GM12873 (cell line): Measurements from ENCODE around the gene PIK3R2.

ENCODE experiments used
- TF ChIP-seq, protein P1 (sequence below): IDR thresholded peaks from 2 replicates; pipeline ENCODE4 v1.5.1; 2012; ENCODE audit warnings: low read depth, mild to moderate bottlenecking, moderate library complexity, low read length, control low read depth; ENCODE audit not compliant: insufficient read depth; ENCODE audit errors: missing control alignments

The PIK3R2 gene

DNA sequence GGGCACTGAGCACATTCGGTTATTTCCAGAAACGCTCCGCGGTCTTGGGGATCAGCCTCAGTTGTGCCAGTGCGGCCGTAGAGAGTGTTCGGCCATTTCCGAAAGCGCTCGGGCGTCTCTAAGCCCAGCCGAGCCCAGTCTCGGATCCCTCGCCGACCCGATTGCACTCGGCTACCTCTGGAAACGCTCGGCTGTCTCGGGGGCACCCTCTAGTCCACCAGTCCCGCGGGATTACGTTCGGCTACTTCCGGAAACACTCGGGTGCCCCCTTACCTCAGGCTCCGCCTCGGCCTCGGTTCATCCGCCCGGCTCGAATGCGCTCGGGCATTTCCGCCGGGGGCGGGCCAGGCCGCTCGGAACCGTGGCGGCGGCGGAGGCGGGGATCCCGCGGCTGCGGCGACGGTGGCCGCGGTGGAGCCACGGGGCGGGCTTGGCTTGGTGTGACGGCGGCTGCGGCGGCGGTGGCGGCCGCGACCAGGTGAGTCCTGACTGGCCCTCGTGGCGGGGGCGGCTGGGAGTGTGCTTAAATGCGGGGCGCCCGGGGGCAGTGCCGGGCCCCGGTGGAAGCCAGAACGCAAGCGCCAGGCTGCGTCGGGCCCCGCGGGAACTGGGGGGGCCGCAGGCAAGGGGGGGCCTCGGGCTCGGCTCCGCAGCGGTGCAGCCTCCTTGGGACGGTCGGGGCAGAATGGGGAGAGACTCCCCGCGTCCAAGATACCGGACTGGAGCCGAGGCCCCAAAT is at the start of gene PIK3R2:
TSS of gene PIK3R2 (plus strand) at position 347 of the 739 bp plus-strand sequence. CDS start 2,717 bp downstream, outside the sequence.
- TF ChIP-seq, protein P1, sequence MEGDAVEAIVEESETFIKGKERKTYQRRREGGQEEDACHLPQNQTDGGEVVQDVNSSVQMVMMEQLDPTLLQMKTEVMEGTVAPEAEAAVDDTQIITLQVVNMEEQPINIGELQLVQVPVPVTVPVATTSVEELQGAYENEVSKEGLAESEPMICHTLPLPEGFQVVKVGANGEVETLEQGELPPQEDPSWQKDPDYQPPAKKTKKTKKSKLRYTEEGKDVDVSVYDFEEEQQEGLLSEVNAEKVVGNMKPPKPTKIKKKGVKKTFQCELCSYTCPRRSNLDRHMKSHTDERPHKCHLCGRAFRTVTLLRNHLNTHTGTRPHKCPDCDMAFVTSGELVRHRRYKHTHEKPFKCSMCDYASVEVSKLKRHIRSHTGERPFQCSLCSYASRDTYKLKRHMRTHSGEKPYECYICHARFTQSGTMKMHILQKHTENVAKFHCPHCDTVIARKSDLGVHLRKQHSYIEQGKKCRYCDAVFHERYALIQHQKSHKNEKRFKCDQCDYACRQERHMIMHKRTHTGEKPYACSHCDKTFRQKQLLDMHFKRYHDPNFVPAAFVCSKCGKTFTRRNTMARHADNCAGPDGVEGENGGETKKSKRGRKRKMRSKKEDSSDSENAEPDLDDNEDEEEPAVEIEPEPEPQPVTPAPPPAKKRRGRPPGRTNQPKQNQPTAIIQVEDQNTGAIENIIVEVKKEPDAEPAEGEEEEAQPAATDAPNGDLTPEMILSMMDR, result no peak

DNA sequence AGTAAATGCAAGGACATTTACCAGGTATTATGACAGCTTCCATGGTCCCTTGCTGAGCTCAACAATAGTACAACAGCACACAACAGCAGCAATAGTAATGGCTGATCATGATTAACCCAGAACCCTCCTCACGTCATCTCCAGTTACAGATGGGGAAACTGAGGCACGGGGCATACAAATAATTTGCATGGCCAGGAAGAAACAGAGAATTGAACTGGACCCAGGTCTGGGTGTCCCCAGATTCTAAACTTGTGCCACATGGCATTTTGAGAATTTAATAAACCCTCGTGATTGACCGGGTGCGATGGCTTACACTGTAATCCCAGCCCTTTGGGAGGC is 48.2 kb upstream of the PIK3R2 start:
- TF ChIP-seq, protein P1, result no peak

DNA sequence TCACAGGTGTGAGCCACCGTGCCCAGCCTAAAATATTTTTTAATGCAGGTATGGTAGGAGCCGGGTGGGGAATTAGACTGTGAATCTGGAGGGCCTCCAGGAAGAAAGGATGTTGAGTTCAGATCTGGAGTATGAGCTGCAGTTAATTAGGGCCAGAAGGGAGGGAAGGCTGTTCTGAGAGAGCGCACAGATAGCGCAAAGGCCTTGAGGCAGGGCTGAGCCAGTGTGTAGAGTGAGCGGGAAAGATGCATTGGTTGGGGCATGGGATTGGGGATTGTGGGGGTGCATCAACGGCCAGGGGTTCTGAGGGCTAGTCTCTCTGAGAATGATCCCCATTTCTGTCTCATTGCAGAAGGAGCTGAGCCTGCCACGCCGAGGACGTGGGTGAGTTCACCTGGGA is 45.7 kb upstream of the PIK3R2 start:
- TF ChIP-seq, protein P1, result no peak

DNA sequence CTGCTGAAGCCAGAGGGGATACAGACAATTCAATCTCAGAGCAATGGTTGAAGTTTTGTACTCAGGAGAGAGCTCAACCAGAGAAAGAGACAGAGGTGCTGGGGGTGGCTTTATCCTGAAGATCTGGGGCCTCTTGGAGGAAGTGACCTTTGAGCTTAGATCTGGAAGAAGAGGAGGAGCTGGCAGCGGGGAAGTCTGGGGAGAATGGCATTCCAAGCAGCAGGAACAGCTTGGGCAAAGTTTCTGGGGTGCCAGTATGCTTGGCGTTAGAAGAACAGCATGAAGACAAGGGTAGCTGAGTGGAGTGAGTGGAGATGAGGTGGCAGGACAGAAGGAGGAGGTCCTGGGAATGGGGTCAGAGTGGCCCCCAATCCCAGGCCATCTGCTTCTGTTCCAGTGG is 44.1 kb upstream of the PIK3R2 start:
- TF ChIP-seq, protein P1, result no peak

DNA sequence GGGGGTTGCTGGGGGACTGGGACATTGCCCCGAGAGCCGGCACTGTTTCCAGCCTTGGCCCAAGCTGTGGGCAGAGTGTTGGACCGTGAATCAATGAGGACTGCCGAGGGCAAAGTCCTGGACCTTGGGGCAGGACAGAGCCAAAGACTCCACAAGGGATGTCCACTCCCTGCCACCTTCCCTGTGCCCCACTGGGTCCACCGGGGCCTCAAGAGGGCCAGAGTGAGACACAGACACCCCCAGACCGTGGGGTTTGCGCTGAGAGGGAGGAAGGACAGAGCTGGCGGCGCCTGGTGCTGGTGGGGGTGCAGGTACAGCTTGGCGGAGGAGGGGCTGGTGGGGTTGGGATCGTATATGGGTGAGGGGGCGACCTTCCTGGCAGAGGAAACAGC is 43.6 kb upstream of the PIK3R2 start:
- TF ChIP-seq, protein P1, result no peak

DNA sequence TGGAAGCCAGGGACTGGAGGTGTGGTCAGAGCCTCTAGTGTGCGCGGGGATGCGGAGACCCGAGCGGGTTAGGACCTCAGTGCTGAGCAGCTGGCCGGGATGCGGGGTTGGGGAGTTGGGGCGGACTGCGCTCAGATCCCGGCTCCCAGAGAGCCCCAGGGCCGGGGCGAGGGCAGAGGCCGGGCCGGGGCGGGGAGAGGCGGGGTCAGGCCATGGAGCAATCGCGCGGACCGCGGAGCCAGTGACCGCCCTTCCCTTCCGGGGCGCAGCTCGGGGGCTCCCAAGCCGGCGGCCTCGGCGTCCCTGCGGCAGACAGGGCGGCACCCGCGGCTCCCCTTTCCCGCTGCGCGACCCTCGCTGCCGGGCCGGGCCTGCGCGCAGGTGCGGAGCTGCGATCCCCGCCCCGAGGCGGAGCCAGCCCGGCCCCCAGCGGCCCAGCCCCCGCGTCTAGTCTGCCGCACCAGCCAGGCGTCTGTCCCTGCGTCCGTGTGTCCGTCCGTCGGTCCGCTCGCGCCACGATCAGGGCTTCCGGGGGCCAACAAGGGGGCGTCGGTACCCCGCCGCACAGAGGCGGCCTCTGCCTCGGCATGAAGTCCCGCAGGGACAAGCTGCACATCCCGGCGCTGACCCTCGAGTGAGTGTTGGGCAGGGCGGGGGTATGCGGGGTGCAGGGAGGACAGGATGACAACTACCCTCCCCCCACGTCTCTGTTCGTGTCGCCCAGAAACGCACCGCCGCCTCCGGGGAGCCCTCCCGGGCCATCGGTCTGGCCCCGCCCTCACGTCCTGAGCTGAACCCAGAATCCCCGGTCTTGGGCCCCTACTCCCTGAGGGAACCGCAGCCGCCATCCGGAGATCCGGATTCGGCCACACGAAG is 43.0 kb upstream of the PIK3R2 start:
- TF ChIP-seq, protein P1, result no peak

DNA sequence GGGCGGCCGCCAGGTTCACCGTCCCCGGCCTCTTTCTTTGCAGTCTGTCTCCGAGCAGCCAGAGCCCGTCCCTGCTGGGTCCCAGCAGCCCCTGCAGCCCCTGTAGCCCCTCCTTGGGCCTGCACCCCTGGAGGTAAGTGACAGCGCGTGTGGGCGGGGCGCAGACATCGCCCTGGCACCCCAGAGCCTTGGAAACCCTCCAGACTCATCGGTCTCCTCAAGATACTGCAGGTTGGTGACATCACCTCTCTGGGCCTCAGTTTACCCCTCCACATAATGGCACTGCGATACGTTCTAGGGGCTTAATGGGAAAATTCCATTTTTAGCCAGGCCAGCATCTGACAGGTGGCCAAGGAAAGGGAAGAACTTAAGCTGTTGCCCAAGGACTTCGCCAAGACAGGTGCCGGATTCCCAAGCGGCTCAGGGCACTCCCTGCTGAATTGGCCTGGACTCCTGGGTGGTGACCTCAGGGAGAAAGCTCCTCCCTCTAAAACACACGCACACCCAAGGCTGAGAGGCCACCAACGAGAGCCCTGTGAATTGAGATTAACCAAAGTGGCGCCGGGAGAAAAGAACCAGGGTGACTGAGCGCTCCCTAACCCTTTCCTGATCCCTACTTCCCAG is 42.2 kb upstream of the PIK3R2 start:
- TF ChIP-seq, protein P1, result no peak
